ENCODE measurements around the gene SDSL.

Gene SDSL

GRCh38 chr12:113469949-113470743, 48.0 kb downstream of the SDSL start:
- no peak for DNase-seq

DNA sequence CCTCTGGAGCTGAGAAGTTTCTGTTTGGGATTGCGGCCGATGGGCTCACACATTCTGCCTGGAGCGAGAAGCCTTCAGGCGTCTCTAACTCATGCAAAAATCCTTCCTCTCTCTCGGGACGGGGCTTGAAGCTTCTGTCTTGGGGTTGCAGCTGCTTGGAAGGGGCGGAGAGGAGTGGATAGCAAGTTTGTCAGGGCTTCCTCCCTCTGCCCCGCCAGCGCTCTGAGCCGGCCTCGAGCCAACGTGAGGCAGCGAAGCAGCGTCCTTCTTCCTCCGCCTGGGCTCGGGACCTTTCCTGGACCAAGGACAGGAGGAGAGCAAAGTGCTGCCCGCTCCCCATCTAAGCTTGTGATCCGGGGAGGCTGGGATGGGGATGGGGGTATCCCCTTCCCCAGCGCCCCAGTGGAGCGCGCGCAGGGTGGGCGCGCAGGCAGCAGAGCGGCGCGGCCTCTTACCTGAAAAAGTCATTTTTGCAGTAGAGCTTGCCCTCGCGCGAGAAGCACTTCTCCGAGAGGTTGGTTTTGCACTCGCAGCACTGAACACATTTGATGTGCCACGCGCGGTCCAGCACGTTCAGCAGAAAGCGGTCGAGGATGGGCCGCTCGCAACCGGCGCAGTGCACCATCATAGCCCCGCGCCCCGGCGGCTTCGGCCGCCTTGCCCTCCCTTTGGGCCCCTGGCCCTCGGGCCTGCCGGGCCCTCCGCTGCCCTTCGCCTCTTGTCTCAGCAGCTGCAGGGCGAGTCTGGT, 48.9 kb downstream of the SDSL start:
- no peak for DNase-seq

DNA sequence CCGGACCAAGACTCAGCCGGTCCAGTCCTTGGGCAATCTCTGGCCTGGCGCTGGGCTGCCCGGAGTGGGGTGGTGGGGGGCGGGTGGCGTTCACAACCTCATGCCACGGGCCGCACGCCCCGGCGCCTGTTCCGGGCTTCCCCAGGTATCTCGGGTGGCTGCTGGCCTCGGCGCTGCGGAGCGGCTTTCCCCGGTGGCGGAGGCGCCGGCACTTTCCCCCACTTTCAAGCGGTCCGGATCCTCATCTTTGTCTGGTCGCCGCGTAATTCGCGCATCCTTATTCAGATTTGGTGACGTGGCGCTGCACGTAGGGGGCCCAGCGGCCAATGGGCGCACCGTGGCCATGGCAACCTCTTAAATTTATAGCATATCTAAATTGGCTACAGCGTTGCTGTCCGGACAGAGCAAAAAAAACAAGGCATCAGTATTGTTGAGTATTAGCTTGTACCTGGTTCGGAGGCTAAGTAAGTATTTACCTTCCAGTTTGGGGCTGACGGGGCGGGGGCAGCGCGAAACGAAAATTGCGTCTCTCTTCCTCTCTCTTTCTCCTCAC, 49.5 kb downstream of the SDSL start, which contains the start of gene LHX5:
TSS of gene LHX5 (minus strand) at position 253 of the 553 bp plus-strand sequence. CDS start 373 bp downstream, outside the sequence.
- no peak for DNase-seq

DNA sequence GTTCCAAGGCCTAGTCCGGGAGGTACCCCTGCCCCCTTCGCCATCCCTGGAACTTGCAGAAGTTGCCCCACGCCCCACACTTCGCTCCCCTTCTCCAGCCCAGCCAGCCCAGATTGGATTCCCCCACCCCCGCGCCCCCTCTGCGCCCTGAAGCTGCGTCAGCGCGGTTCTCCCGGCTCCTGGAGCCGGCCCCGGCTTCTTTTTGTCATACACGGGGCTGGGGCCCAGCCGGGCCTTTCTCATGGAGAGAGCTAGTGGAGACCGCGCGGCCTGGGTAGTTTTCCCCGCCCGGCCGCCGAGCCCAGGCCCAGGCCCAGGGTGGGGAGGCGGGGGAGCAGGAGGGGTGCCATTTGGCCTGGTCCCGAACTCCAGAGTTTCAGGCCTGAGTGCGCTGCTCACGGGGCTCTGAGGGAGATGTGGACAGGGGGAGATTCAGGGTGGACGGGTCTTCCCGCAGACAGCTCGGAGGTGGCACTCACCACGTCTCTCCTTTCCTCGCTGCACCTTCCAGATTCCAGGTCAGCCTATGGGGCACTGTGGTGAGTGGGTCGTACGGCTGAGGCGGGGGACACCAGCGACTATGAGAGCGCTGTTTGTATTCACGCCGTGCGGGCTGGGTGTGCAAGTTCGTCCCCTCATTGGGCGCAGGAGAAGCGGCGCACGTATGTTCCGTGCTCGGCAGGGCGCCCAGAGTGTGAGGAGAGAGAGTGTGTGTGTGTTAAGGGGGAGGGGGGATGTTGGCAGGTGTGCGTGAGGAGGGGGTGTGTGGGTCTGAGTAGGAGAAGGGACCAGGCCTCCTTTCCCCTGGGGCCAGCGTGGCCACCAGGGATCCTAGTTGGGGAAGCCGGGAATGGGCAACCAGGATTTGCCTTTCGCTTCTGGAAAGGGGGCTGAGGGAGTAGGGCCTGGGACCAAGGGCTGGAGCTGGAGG, 50.3 kb downstream of the SDSL start:
- DNase-seq, result no peak

DNA sequence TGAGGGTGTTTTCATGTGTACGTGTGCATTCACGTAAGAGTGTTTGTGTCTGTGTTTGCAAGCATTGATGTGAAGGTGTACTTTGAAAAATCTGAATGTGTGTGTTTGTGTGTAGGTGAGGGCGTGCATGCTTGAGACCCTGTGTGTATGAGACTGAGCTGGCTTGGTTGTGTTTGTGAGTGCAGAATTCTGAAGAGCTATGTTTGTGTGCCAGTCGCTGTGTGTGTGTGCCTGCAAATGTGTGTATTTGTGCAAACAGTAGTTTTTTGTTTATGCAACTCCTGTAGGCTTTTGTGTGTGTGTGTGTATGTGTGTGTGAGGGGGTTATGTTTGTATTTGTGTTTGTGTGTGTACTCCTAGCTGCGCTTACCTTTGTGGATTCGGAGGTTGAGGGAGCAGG, 51.2 kb downstream of the SDSL start:
- DNase-seq, result no peak

DNA sequence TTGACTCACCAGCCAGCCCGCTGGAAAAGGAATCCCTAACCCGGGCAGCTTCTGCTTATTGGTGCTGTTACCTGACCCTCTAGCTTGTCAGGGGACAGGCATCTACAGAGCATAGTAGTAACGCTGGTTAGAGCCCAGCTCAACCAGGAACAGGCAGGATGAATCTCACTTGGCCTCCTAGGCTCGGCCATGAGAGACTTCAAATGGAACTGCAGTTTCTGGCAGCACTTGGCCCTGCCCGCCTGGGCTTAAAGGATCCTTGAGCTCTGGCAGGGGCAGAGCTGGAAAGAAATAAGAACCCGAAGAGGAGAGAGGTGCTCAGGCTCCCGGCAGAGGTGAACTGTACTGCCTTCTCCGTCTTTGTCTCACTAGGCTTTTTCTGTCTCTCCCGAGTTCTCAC, 51.8 kb downstream of the SDSL start:
- DNase-seq, result no peak

DNA sequence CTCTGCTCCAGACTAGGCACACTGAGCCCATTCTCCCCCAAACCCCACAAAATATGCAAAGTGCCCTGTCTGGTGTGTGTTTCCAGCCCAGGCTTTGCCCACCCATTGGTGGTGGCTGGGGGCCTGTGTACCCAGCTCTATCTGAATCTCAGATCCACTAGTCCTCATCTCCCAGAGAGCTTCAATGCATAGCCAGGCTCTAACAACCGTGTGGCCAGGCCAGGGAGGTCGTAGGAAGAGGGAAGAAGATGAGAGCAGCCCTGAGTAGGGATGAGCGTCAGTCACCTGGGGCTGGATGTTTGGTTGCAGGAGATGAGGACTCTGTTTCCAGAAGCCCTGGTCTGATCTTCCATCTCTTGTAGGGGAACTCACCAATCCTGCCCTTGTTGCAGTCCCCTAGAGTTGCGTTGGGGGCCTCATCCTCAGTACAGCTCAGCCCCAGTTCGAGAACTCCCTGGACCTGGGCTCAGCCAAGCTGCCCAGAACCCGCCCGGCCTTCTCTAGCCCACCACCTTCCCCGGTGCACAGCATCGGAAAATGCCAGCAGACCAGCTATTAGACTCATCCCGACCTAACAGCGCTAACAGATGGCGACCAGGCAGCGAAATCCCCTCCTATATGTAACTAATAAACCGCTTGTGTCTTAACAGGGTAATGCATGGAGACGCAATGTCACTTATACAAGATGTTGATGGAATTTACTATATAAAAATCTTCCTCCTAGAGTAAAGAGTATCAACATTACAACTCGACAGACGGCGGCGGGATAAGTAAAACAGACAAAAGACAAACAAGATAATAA, 52.7 kb downstream of the SDSL start:
- no peak for DNase-seq

GRCh38 chr12:113475451-113476175, 53.4 kb downstream of the SDSL start:
- no peak for DNase-seq

- DNase-seq, result no peak
Measured at GRCh38 chr12:113476176-113476986, 54.2 kb downstream of the SDSL start.

DNA sequence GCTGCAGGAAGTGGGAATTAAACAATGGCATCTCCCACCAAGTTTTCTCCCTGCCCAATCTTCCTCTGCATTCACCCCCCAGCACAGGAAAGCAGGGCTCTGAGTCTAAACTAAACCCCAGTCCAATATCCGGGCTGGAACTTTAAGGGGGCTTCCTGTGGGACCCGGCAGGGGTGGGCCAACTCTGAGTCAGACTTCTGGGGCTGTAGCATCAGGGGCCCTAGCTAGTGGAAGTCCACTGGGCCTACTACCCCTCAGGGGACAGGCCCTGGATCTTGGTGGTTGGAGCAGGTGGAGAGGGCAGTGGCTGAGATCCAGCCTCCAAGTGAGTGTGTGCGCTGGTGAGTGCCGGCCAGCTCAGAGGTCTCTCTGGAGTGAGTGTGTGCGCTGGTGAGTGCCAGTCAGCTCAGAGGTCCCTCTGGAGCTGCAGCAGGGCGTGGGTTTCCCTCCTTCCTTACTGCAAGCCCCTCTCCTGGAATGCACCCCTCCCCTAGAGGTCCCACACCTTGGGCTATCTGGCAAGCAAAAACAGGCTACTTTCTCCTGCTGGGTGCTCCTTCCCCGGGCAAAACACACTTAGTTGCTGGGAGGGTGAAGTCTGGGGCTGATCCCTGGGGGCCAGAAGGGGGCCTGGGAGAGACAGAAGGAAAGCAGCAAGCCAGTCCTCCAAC, 55.1 kb downstream of the SDSL start:
- DNase-seq, result no peak

DNA sequence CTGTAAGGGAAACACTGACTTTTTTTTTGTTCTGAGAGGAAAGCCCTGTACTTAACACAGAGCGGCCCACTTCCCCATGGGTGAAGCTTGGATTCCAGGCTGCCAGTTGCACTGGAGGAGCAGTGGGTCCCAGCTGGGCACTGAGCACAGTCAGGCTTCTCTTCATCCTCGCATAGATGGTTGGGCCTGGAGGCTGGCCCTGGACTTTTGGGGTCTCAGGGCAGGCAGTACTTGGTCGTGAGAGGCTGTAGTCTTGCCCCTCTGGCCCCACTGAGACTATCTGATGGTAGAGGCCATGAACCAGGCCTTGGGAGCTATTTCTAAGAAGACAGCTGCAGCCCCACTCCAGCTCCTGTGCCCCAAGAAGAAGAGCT, 55.6 kb downstream of the SDSL start:
- DNase-seq, result no peak

GRCh38 chr12:113478351-113479011, 56.3 kb downstream of the SDSL start:
- no peak for DNase-seq

GRCh38 chr12:113479216-113479589, 57.0 kb downstream of the SDSL start:
- no peak for DNase-seq

DNA sequence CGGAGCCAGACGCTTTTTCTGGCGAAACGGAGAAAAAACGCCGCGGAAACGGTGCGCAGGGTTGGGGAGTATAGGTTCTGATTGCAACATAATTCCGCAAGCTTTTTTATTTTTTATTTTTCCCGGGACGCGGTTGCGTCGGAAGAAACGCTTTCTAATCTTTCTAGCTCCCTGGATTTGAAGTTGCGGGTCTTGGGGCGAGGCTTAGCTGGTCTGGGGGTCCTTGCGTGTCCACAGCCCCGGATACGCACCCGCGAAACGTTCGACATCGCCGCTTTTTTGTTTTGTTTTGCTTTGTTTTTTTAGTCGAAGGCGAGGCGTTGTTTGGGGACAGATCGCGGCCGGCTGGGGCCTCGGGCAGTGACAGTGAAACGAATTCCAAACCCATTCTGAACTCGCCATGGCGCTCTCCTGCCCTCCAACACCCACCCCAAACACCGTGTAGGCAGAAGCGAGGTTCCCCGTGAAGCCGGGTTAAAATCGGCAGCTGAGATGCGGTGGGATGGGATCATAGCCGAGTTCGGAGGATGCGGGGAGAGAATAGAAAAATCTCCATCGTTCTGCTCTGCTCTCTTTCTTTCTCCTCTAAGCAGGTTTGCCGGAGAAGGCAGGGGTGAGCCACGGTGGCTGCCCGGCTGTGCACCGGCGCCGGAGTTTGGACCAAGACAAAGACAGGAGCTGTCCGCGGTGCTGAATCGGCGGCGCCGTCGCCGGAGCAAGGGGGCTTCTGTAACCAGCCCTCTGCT, 57.6 kb downstream of the SDSL start:
- no peak for DNase-seq

DNA sequence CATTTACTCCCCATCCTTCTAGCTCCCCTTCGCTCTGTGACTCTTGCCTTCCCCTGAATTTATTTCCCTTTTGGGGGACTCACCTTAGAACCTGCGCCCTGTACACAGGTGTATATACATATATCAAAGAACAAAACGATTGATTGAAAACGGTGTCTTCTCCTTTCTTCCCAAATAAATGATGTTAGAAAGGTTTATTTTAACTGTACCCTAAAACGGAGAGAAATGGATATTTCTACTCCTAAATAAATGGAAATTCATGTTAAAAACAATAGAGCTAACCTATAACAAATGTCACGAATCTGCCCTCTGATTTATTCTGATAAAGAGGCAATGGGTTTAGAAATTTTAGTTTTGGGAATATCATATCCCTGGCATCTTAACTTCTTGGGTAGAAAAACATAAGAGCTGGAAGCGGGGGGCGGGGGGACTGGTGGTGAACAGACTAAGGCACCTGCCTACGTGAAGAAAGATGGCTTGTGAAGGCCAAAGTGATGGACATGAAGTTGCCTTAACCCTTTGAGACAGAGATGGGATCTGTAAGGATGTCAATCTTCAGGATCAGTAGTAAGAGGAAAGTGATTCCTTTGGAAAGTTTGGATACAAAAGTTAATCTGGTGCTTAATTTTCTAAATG, 58.3 kb downstream of the SDSL start:
- DNase-seq, result no peak

- DNase-seq, result no peak
Measured at GRCh38 chr12:113482334-113482733, 60.2 kb downstream of the SDSL start.

- no peak for DNase-seq
Measured at GRCh38 chr12:113485330-113485729, 63.1 kb downstream of the SDSL start.

DNA sequence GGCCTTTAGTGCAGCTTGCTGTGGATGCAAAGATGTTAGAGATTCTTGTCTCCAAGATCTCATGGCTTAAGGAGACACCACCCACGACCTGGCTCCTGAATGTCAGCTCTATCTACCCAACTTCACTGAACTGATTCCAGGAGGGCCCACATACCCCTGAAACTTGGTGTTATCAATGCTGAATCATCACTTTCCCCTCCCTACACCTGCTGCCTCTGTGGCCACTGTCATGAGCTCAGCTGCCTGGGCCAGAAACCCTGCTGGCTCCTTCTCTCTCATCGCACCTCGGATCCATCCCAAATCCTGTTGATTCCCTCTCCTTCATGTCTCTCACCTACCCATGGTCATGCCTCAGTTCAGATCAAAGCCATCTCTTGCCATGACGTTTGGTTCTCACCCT, 64.5 kb downstream of the SDSL start:
- DNase-seq, result no peak

All from Kasumi-1 (cell line).